GM06990 (cell line): ENCODE measurements around the gene APPL2.

Experiments
- DNase-seq: peaks from one replicate; pipeline ENCODE4 v3.0.0-alpha.2; 2011; ENCODE audit not compliant: insufficient read length; ENCODE audit errors: extremely low read depth
- H3K27me3 ChIP-seq: replicated peaks from 2 replicates; pipeline ENCODE4 v1.6.0; 2011; ENCODE audit warnings: low read length; ENCODE audit not compliant: control insufficient read depth, insufficient read depth
- H3K36me3 ChIP-seq: 2 replicates; pipeline ENCODE4 v1.5.1; 2011; ENCODE audit warnings: low read length; ENCODE audit not compliant: control insufficient read depth, insufficient read depth
- H3K4me3 ChIP-seq: replicated peaks from 2 replicates; pipeline ENCODE4 v1.5.1; 2011; ENCODE audit warnings: low read depth, mild to moderate bottlenecking, control low read depth, low read length
- TF ChIP-seq, protein P1 (sequence below): IDR thresholded peaks from 2 replicates; pipeline ENCODE4 v1.5.1; 2011; ENCODE audit warnings: low read length, control low read depth, mild to moderate bottlenecking, inconsistent platforms; ENCODE audit not compliant: insufficient read depth, poor library complexity, severe bottlenecking

The APPL2 gene

GRCh38 chr12:105167346-105167745 is 68.6 kb downstream of the APPL2 start:
- DNase-seq = no peak
- H3K36me3 ChIP-seq = peaks cover 4% of the 10 kb centered on the region

GRCh38 chr12:105166736-105167135 is 69.2 kb downstream of the APPL2 start:
- Histone ChIP-seq H3K27me3 (no peaks in the 10 kb centered on the region), H3K36me3 (peaks cover 4% of the 10 kb centered on the region), H3K4me3 (no peak overlapping the region)
- no peak for DNase-seq
- TF ChIP-seq, protein P1, sequence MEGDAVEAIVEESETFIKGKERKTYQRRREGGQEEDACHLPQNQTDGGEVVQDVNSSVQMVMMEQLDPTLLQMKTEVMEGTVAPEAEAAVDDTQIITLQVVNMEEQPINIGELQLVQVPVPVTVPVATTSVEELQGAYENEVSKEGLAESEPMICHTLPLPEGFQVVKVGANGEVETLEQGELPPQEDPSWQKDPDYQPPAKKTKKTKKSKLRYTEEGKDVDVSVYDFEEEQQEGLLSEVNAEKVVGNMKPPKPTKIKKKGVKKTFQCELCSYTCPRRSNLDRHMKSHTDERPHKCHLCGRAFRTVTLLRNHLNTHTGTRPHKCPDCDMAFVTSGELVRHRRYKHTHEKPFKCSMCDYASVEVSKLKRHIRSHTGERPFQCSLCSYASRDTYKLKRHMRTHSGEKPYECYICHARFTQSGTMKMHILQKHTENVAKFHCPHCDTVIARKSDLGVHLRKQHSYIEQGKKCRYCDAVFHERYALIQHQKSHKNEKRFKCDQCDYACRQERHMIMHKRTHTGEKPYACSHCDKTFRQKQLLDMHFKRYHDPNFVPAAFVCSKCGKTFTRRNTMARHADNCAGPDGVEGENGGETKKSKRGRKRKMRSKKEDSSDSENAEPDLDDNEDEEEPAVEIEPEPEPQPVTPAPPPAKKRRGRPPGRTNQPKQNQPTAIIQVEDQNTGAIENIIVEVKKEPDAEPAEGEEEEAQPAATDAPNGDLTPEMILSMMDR = no peak

More at GRCh38 chr12:105167346-105167745, 68.6 kb downstream of the APPL2 start:
- Histone ChIP-seq H3K27me3 (no peaks in the 10 kb centered on the region), H3K4me3 (no peak overlapping the region)
- TF ChIP-seq, protein P1 = no peak

DNA sequence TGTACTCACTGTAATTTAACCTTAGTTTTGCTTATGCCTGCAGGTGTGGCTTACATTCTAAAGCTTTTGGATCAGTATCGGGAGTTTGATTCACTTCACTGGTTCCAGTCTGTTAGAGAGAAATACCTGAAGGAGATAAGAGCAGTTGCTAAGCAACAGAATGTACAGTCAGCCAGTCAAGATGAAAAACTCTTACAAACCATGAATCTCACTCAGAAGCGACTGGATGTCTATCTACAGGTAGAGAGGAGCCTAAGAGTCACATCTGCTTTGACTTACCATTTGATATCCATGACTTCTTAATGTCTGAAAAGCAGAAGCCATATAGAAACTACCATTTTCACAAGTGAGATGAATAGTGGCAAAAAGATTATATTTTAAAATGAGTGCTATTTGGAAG is 71.9 kb downstream of the APPL2 start:
- H3K4me3 ChIP-seq = no peak overlapping the region
- H3K27me3 ChIP-seq = no peaks in the 10 kb centered on the region
- DNase-seq = no peak
- H3K36me3 ChIP-seq = peaks cover 5% of the 10 kb centered on the region
- TF ChIP-seq, protein P1 = no peak

DNA sequence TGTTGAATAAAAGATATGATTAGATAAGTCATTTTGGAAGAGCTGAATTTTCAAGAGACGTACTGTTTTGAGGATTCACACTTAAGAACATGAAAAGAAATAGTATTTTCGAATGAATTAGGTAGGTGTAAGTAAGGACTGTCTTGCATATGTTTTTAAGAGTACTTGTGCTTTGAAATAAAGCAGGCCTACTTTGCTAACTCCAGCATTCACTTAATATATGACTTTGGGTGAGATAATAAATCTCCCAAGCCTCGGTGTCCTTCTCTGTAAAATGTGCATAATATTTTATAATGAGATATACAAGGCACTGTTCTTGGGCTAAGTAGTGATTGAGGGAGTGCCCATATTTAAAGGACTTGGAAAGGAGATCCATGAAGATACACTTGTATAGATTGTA is 73.8 kb downstream of the APPL2 start:
- no peak for DNase-seq
- Histone ChIP-seq H3K27me3 (no peaks in the 10 kb centered on the region), H3K4me3 (no peak overlapping the region), H3K36me3 (peaks cover 5% of the 10 kb centered on the region)
- TF ChIP-seq, protein P1 = no peak

GRCh38 chr12:105158876-105159275 is 77.1 kb downstream of the APPL2 start:
- no peak overlapping the region for H3K4me3 ChIP-seq
- TF ChIP-seq, protein P1 = no peak
- H3K36me3 ChIP-seq = peaks cover 5% of the 10 kb centered on the region
- no peak for DNase-seq
- no peaks in the 10 kb centered on the region for H3K27me3 ChIP-seq

GRCh38 chr12:105157606-105158005 is 78.4 kb downstream of the APPL2 start:
- TF ChIP-seq, protein P1 = no peak

More at GRCh38 chr12:105157606-105158005, 78.4 kb downstream of the APPL2 start:
- no peak for DNase-seq
- H3K4me3 ChIP-seq = no peak overlapping the region
- peaks cover 4% of the 10 kb centered on the region for H3K36me3 ChIP-seq
- H3K27me3 ChIP-seq = no peaks in the 10 kb centered on the region
